K562 (cell line): Measurements from ENCODE around the gene AK2.

Source experiments
- MIER1 ChIP-seq: fragments of 450-650 bp; IDR thresholded peaks from 2 replicates; pipeline ENCODE4 v1.6.1; 2016; ENCODE audit warnings: antibody characterized with exemption, mild to moderate bottlenecking, low read depth
- RBM39 ChIP-seq: fragments of 200-400 bp; formaldehyde crosslinking; optimal IDR thresholded peaks from 2 replicates; pipeline ENCODE3; 2018; ENCODE audit warnings: low read depth, low read length
- RFX1 ChIP-seq: fragments of 450-650 bp; IDR thresholded peaks from 2 replicates; pipeline ENCODE4 v1.6.1; 2016; ENCODE audit warnings: mild to moderate bottlenecking, moderate library complexity
- SIX5 ChIP-seq, 2 experiments: IDR thresholded peaks; 2 replicates each; pipeline ENCODE4 v1.6.1; 2011; ENCODE audit warnings: low read length in 2 of 2, borderline replicate concordance in 1 of 2, low read depth in 1 of 2, mild to moderate bottlenecking in 1 of 2, moderate library complexity in 1 of 2; ENCODE audit not compliant: insufficient read depth in 1 of 2
- SMC3 ChIP-seq: conservative IDR thresholded peaks from 2 replicates; pipeline ENCODE4 v1.6.1; 2011; ENCODE audit warnings: low read depth, low read length, improper control_type of control experiment; ENCODE audit not compliant: insufficient read depth
- TSC22D4 ChIP-seq: fragments of 450-650 bp; IDR thresholded peaks from 2 replicates; pipeline ENCODE4 v1.6.1; 2016; ENCODE audit warnings: missing genetic modification characterization, missing biosample characterization, control low read depth
- ZNF140 ChIP-seq: fragments of 250-450 bp; sonication (Bioruptor Pico); IDR thresholded peaks from 2 replicates; pipeline ENCODE4 v1.8.0; 2021; ENCODE audit warnings: moderate library complexity, mild to moderate bottlenecking, inconsistent platforms
- ZNF41 ChIP-seq: fragments of 250-450 bp; sonication (Bioruptor Pico); conservative IDR thresholded peaks from 2 replicates; pipeline ENCODE4 v1.4.0; 2020; ENCODE audit warnings: mild to moderate bottlenecking
- TF ChIP-seq, protein P1 (sequence below): fragments of 200-600 bp; sonication (generic); IDR thresholded peaks from one replicate; pipeline ENCODE4 v1.6.1; 2012; ENCODE audit warnings: mild to moderate bottlenecking, low read depth, low read length, inconsistent platforms
- TF ChIP-seq, protein P2 (sequence below): sonication (generic); formaldehyde crosslinking; IDR thresholded peaks from 2 replicates; pipeline ENCODE4 v1.8.0; 2022; ENCODE audit warnings: mild to moderate bottlenecking, missing genetic modification reagents, borderline replicate concordance
- TF ChIP-seq, protein P3 (sequence below): fragments of 450-650 bp; formaldehyde crosslinking; IDR thresholded peaks from 2 replicates; pipeline ENCODE4 v1.4.0; 2022; ENCODE audit warnings: mild to moderate bottlenecking, moderate library complexity
- TF ChIP-seq, protein P4 (sequence below): sonication (generic); formaldehyde crosslinking; IDR thresholded peaks from 2 replicates; pipeline ENCODE4 v1.8.1; 2023; ENCODE audit warnings: mild to moderate bottlenecking, missing genetic modification reagents

DNA sequence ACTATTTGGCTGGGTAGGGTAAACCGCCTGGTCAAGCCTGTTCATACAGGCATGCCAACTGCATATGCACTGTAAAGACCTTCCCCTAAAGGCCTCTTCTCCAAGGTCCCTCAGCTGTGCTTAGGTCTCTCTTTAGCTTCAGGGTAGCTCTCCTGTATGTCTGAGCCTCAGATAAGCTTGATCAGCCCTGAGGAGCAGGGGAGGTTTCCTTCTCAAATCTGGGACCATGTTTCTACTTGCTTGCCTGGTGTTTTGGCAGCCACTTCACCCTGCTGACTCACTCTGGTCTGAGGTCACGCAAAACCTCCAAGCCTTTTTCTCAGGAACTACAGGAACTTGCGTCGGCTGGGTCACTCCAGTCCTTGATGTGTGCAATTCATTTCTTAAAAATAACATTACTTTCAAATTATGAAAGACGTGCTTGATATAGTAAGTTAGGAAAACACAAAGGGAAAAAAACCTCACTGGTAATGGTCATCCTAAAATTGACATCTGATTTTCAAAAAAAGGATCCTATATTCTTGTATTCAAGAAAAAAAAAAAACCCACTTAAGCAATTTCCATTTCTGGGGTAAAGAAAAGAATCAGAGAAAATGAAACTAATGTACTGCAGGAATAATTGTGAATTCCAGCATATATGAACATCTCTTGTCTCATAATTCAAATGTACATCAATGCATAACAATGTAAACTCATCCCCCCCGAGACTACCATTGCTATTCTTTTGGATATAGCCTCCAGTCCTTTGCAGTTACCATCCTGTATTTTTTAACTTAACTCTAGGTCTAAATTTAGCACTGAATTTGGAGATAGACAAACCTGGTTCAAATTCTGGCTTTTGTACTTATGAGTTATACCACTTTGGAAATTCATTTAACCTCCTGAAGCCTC, 47.3 kb downstream of the AK2 start:
- TF ChIP-seq MIER1 (no peak), TSC22D4 (tag) (no peak), SMC3 (no peak), ZNF140 (CRISPR knock-in tag) (no peak), RBM39 (no peak), ZNF41 (no peak), RFX1 (no peak), SIX5 (IDR thresholded peaks at IDR 0.05; ENCODE audit: borderline replicate concordance in 1 of 2, insufficient read depth in 1 of 2, low read depth in 1 of 2, low read length in 2 of 2) (no peak)
- TF ChIP-seq, protein P1, sequence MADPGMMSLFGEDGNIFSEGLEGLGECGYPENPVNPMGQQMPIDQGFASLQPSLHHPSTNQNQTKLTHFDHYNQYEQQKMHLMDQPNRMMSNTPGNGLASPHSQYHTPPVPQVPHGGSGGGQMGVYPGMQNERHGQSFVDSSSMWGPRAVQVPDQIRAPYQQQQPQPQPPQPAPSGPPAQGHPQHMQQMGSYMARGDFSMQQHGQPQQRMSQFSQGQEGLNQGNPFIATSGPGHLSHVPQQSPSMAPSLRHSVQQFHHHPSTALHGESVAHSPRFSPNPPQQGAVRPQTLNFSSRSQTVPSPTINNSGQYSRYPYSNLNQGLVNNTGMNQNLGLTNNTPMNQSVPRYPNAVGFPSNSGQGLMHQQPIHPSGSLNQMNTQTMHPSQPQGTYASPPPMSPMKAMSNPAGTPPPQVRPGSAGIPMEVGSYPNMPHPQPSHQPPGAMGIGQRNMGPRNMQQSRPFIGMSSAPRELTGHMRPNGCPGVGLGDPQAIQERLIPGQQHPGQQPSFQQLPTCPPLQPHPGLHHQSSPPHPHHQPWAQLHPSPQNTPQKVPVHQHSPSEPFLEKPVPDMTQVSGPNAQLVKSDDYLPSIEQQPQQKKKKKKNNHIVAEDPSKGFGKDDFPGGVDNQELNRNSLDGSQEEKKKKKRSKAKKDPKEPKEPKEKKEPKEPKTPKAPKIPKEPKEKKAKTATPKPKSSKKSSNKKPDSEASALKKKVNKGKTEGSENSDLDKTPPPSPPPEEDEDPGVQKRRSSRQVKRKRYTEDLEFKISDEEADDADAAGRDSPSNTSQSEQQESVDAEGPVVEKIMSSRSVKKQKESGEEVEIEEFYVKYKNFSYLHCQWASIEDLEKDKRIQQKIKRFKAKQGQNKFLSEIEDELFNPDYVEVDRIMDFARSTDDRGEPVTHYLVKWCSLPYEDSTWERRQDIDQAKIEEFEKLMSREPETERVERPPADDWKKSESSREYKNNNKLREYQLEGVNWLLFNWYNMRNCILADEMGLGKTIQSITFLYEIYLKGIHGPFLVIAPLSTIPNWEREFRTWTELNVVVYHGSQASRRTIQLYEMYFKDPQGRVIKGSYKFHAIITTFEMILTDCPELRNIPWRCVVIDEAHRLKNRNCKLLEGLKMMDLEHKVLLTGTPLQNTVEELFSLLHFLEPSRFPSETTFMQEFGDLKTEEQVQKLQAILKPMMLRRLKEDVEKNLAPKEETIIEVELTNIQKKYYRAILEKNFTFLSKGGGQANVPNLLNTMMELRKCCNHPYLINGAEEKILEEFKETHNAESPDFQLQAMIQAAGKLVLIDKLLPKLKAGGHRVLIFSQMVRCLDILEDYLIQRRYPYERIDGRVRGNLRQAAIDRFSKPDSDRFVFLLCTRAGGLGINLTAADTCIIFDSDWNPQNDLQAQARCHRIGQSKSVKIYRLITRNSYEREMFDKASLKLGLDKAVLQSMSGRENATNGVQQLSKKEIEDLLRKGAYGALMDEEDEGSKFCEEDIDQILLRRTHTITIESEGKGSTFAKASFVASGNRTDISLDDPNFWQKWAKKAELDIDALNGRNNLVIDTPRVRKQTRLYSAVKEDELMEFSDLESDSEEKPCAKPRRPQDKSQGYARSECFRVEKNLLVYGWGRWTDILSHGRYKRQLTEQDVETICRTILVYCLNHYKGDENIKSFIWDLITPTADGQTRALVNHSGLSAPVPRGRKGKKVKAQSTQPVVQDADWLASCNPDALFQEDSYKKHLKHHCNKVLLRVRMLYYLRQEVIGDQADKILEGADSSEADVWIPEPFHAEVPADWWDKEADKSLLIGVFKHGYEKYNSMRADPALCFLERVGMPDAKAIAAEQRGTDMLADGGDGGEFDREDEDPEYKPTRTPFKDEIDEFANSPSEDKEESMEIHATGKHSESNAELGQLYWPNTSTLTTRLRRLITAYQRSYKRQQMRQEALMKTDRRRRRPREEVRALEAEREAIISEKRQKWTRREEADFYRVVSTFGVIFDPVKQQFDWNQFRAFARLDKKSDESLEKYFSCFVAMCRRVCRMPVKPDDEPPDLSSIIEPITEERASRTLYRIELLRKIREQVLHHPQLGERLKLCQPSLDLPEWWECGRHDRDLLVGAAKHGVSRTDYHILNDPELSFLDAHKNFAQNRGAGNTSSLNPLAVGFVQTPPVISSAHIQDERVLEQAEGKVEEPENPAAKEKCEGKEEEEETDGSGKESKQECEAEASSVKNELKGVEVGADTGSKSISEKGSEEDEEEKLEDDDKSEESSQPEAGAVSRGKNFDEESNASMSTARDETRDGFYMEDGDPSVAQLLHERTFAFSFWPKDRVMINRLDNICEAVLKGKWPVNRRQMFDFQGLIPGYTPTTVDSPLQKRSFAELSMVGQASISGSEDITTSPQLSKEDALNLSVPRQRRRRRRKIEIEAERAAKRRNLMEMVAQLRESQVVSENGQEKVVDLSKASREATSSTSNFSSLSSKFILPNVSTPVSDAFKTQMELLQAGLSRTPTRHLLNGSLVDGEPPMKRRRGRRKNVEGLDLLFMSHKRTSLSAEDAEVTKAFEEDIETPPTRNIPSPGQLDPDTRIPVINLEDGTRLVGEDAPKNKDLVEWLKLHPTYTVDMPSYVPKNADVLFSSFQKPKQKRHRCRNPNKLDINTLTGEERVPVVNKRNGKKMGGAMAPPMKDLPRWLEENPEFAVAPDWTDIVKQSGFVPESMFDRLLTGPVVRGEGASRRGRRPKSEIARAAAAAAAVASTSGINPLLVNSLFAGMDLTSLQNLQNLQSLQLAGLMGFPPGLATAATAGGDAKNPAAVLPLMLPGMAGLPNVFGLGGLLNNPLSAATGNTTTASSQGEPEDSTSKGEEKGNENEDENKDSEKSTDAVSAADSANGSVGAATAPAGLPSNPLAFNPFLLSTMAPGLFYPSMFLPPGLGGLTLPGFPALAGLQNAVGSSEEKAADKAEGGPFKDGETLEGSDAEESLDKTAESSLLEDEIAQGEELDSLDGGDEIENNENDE, result no peak
- TF ChIP-seq, protein P2, sequence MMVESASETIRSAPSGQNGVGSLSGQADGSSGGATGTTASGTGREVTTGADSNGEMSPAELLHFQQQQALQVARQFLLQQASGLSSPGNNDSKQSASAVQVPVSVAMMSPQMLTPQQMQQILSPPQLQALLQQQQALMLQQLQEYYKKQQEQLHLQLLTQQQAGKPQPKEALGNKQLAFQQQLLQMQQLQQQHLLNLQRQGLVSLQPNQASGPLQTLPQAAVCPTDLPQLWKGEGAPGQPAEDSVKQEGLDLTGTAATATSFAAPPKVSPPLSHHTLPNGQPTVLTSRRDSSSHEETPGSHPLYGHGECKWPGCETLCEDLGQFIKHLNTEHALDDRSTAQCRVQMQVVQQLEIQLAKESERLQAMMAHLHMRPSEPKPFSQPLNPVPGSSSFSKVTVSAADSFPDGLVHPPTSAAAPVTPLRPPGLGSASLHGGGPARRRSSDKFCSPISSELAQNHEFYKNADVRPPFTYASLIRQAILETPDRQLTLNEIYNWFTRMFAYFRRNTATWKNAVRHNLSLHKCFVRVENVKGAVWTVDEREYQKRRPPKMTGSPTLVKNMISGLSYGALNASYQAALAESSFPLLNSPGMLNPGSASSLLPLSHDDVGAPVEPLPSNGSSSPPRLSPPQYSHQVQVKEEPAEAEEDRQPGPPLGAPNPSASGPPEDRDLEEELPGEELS (CRISPR knock-in tag), result no peak
- TF ChIP-seq, protein P3, sequence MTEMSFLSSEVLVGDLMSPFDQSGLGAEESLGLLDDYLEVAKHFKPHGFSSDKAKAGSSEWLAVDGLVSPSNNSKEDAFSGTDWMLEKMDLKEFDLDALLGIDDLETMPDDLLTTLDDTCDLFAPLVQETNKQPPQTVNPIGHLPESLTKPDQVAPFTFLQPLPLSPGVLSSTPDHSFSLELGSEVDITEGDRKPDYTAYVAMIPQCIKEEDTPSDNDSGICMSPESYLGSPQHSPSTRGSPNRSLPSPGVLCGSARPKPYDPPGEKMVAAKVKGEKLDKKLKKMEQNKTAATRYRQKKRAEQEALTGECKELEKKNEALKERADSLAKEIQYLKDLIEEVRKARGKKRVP (CRISPR knock-in tag), result no peak
- TF ChIP-seq, protein P4, sequence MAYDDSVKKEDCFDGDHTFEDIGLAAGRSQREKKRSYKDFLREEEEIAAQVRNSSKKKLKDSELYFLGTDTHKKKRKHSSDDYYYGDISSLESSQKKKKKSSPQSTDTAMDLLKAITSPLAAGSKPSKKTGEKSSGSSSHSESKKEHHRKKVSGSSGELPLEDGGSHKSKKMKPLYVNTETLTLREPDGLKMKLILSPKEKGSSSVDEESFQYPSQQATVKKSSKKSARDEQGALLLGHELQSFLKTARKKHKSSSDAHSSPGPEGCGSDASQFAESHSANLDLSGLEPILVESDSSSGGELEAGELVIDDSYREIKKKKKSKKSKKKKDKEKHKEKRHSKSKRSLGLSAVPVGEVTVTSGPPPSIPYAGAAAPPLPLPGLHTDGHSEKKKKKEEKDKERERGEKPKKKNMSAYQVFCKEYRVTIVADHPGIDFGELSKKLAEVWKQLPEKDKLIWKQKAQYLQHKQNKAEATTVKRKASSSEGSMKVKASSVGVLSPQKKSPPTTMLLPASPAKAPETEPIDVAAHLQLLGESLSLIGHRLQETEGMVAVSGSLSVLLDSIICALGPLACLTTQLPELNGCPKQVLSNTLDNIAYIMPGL (CRISPR knock-in tag), result no peak
